H9 (cell line): ENCODE data around the gene CYB5R3. TPM values are rescaled to one million over a fixed set of nuclear protein-coding genes. Genes with fewer than 3 reads are reported as not detected.

ENCODE experiments used
- DNase-seq: peaks from one replicate; pipeline ENCODE4 v3.0.0-alpha.2; 2017
- H2AFZ ChIP-seq: one replicate; pipeline ENCODE4 v1.6.1; 2013; ENCODE audit warnings: mild to moderate bottlenecking, low read length, control low read depth, moderate library complexity
- H2AK5ac ChIP-seq: 2 replicates; pipeline ENCODE4 v1.6.1; 2013; ENCODE audit warnings: low read length, control low read depth, mixed read lengths; ENCODE audit not compliant: insufficient read length
- H2BK120ac ChIP-seq: one replicate; pipeline ENCODE4 v1.6.1; 2013; ENCODE audit warnings: low read depth, mild to moderate bottlenecking, low read length, control low read depth, inconsistent platforms; ENCODE audit not compliant: poor library complexity, severe bottlenecking
- H2BK12ac ChIP-seq: 2 replicates; pipeline ENCODE4 v1.6.1; 2013; ENCODE audit warnings: low read length, control low read depth, mixed read lengths, low read depth; ENCODE audit not compliant: insufficient read length
- H2BK15ac ChIP-seq: 2 replicates; pipeline ENCODE4 v1.6.1; 2013; ENCODE audit warnings: low read depth, low read length, control low read depth
- H2BK20ac ChIP-seq: one replicate; pipeline ENCODE4 v1.6.1; 2013; ENCODE audit warnings: low read depth, mild to moderate bottlenecking, low read length, control low read depth, inconsistent platforms; ENCODE audit not compliant: poor library complexity, severe bottlenecking
- H2BK5ac ChIP-seq: 2 replicates; pipeline ENCODE4 v1.6.1; 2013; ENCODE audit warnings: low read length, control low read depth, mixed read lengths; ENCODE audit not compliant: insufficient read length
- H3K14ac ChIP-seq: 2 replicates; pipeline ENCODE4 v1.6.1; 2013; ENCODE audit warnings: low read length, control low read depth; ENCODE audit not compliant: insufficient read depth
- H3K18ac ChIP-seq: 2 replicates; pipeline ENCODE4 v1.6.1; 2013; ENCODE audit warnings: low read depth, mild to moderate bottlenecking, mixed read lengths, low read length, control low read depth; ENCODE audit not compliant: insufficient read length
- H3K23ac ChIP-seq: 2 replicates; pipeline ENCODE4 v1.6.1; 2013; ENCODE audit warnings: low read length, control low read depth, mixed read lengths, low read depth; ENCODE audit not compliant: insufficient read length
- H3K23me2 ChIP-seq: 2 replicates; pipeline ENCODE4 v1.6.1; 2013; ENCODE audit warnings: low read depth, mild to moderate bottlenecking, mixed read lengths, low read length, control low read depth; ENCODE audit not compliant: insufficient read length, poor library complexity, severe bottlenecking
- H3K27ac ChIP-seq: 2 replicates; pipeline ENCODE4 v1.5.1; 2013; ENCODE audit warnings: low read length, control low read depth, mixed read lengths, low read depth; ENCODE audit not compliant: insufficient read length
- H3K27me3 ChIP-seq: 2 replicates; pipeline ENCODE4 v1.6.1; 2013; ENCODE audit warnings: low read length, control low read depth, inconsistent platforms; ENCODE audit not compliant: insufficient read depth
- H3K4ac ChIP-seq: 2 replicates; pipeline ENCODE4 v1.6.1; 2013; ENCODE audit warnings: low read depth, mild to moderate bottlenecking, control low read depth, inconsistent platforms, low read length, moderate library complexity
- H3K4me1 ChIP-seq: 2 replicates; pipeline ENCODE4 v1.6.1; 2013; ENCODE audit warnings: low read length, control low read depth, inconsistent platforms; ENCODE audit not compliant: insufficient read depth
- H3K4me2 ChIP-seq: 2 replicates; pipeline ENCODE4 v1.6.1; 2013; ENCODE audit warnings: low read length, control low read depth, mixed read lengths; ENCODE audit not compliant: insufficient read length, insufficient read depth
- H3K56ac ChIP-seq: 2 replicates; pipeline ENCODE4 v1.6.1; 2013; ENCODE audit warnings: low read depth, mild to moderate bottlenecking, mixed read lengths, low read length, control low read depth; ENCODE audit not compliant: insufficient read length
- H3K79me1 ChIP-seq: 2 replicates; pipeline ENCODE4 v1.6.1; 2013; ENCODE audit warnings: low read depth, mild to moderate bottlenecking, moderate library complexity, low read length, control low read depth, inconsistent platforms; ENCODE audit not compliant: insufficient read depth, poor library complexity, severe bottlenecking
- H3K79me2 ChIP-seq: 2 replicates; pipeline ENCODE4 v1.6.1; 2013; ENCODE audit warnings: low read length, control low read depth, inconsistent platforms; ENCODE audit not compliant: insufficient read depth
- H3K9ac ChIP-seq: 2 replicates; pipeline ENCODE4 v1.6.1; 2013; ENCODE audit warnings: low read length, control low read depth, mixed read lengths; ENCODE audit not compliant: insufficient read length; ENCODE audit errors: extremely low read depth
- H3K9me3 ChIP-seq: one replicate; pipeline ENCODE4 v1.6.1; 2013; ENCODE audit warnings: low read depth, low read length, inconsistent platforms; ENCODE audit not compliant: control insufficient read depth
- H3T11ph ChIP-seq: one replicate; pipeline ENCODE4 v1.6.1; 2013; ENCODE audit warnings: mild to moderate bottlenecking, low read length, control low read depth, inconsistent platforms
- H4K20me1 ChIP-seq: one replicate; pipeline ENCODE4 v1.6.1; 2013; ENCODE audit not compliant: control insufficient read depth, insufficient read length, insufficient read depth
- H4K5ac ChIP-seq: 2 replicates; pipeline ENCODE4 v1.6.1; 2013; ENCODE audit warnings: low read depth, mild to moderate bottlenecking, mixed read lengths, low read length, control low read depth; ENCODE audit not compliant: insufficient read length
- H4K8ac ChIP-seq: replicated peaks from 2 replicates; pipeline ENCODE4 v1.6.1; 2013; ENCODE audit warnings: low read length, control low read depth, mixed read lengths, low read depth; ENCODE audit not compliant: insufficient read length
- H4K91ac ChIP-seq: 2 replicates; pipeline ENCODE4 v1.6.1; 2013; ENCODE audit warnings: low read depth, mild to moderate bottlenecking, moderate library complexity, mixed read lengths, low read length, control low read depth; ENCODE audit not compliant: insufficient read length
- H3K27ac Mint-ChIP-seq, 3 experiments: 2 replicates in 2 of 3; 3 replicates in 1 of 3; pipeline ENCODE4 v1.8.0; 2020 to 2021; ENCODE audit warnings: mixed read lengths in 3 of 3, mild to moderate bottlenecking in 1 of 3, moderate library complexity in 1 of 3
- H3K27me3 Mint-ChIP-seq: 2 replicates; pipeline ENCODE4 v1.8.0; 2021; ENCODE audit warnings: low read depth, mild to moderate bottlenecking, moderate library complexity, mixed read lengths
- H3K36me3 Mint-ChIP-seq, 3 experiments: 2 replicates in 2 of 3; 3 replicates in 1 of 3; pipeline ENCODE4 v1.8.0; 2020 to 2021; ENCODE audit warnings: low read depth in 3 of 3, mixed read lengths in 3 of 3; ENCODE audit not compliant: insufficient read depth in 1 of 3
- H3K4me1 Mint-ChIP-seq, 2 experiments: 2 replicates each; pipeline ENCODE4 v1.8.0; 2020; ENCODE audit warnings: mixed read lengths in 2 of 2
- H3K4me3 Mint-ChIP-seq, 2 experiments: 2 replicates in 1 of 2; 3 replicates in 1 of 2; pipeline ENCODE4 v1.8.0; 2020 to 2021; ENCODE audit warnings: mild to moderate bottlenecking in 2 of 2, mixed read lengths in 2 of 2, moderate library complexity in 1 of 2
- H3K9me3 Mint-ChIP-seq, 2 experiments: 2 replicates in 1 of 2; 3 replicates in 1 of 2; pipeline ENCODE4 v1.8.0; 2020; ENCODE audit warnings: mild to moderate bottlenecking in 2 of 2, mixed read lengths in 2 of 2, moderate library complexity in 1 of 2
- WGBS: extraction: QIAGEN DNeasy Blood & Tissue Kit; methylation state at CpG from one replicate; pipeline ENCODE4 v1.1.7; 2013; ENCODE audit warnings: missing lambda C conversion rate, low lambda C conversion rate, mixed read lengths; ENCODE audit not compliant: insufficient read length; ENCODE audit errors: extremely low coverage; 5-methylcytosine and 5-hydroxymethylcytosine counted together
- total RNA-seq: library from RNA; stranded (reverse); gene quantifications from 2 replicates; pipeline ENCODE4 v1.2.1, GENCODE V29; 2021
- TF ChIP-seq, protein P1 (sequence below): fragments of 200-600 bp; sonication (generic); conservative IDR thresholded peaks from 3 replicates; pipeline ENCODE4 v1.8.0; 2021; ENCODE audit warnings: antibody characterized with exemption, mild to moderate bottlenecking

The CYB5R3 gene
- total RNA-seq, 1 experiment from 2014 or later: 97.4 TPM

DNA sequence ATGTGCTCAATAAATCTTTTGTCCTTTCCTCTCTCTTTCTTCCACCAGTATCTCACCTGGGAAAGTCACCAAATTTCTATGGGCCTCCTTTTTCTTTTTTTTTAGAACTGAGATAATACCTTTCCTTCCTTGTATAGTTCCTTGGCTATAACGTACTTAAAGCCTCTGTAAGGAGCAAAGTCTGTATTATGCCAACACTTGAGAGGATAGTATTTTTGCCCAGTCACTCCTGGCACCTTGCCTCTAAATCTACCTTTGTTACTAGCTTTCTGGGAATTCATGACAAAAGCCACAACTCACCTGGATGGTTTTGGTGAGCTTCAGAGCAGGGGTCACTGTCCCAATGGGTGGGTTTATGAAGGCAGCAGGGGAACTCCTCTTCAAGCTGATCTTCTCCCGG, 46.7 kb downstream of the CYB5R3 start:
- H3K9me3 ChIP-seq: no peaks in the 10 kb centered on the region
- Mint-ChIP-seq H3K27ac (no peak overlapping the region), H3K36me3 (peaks cover 45 to 87% (median 79%) of the 10 kb centered on the region in 3 experiments), H3K9me3 (peaks cover 0 to 8% of the 10 kb centered on the region in 2 experiments; a peak in 1 of 5 replicates), H3K27me3 (no peaks in the 10 kb centered on the region), H3K4me1 (peaks cover 0 to 4% of the 10 kb centered on the region in 2 experiments; a peak in 1 of 4 replicates), H3K4me3 (no peak overlapping the region)
- H2BK5ac ChIP-seq: no peak overlapping the region
- peaks cover 18% of the 10 kb centered on the region for H3K79me1 ChIP-seq
- no peak overlapping the region for H3K4me2 ChIP-seq
- no peak overlapping the region for H2BK12ac ChIP-seq
- H3K79me2 ChIP-seq: peaks cover 20% of the 10 kb centered on the region; the same call in 1 of the 2 replicates
- no peak overlapping the region for H3K23ac ChIP-seq
- no peak for DNase-seq
- no peak overlapping the region for H2BK20ac ChIP-seq
- no CpG with 5 or more reads among the region's 2 CpGs for WGBS
- no peak overlapping the region for H4K8ac ChIP-seq
- H4K5ac ChIP-seq: no peak overlapping the region
- TF ChIP-seq, protein P1, sequence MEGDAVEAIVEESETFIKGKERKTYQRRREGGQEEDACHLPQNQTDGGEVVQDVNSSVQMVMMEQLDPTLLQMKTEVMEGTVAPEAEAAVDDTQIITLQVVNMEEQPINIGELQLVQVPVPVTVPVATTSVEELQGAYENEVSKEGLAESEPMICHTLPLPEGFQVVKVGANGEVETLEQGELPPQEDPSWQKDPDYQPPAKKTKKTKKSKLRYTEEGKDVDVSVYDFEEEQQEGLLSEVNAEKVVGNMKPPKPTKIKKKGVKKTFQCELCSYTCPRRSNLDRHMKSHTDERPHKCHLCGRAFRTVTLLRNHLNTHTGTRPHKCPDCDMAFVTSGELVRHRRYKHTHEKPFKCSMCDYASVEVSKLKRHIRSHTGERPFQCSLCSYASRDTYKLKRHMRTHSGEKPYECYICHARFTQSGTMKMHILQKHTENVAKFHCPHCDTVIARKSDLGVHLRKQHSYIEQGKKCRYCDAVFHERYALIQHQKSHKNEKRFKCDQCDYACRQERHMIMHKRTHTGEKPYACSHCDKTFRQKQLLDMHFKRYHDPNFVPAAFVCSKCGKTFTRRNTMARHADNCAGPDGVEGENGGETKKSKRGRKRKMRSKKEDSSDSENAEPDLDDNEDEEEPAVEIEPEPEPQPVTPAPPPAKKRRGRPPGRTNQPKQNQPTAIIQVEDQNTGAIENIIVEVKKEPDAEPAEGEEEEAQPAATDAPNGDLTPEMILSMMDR: no peak
- no peak overlapping the region for H3K56ac ChIP-seq
- H3K27ac ChIP-seq: no peak overlapping the region
- H3K14ac ChIP-seq: no peak overlapping the region
- no peaks in the 10 kb centered on the region for H3K27me3 ChIP-seq
- no peak overlapping the region for H2BK120ac ChIP-seq
- no peak overlapping the region for H4K91ac ChIP-seq
- no peak overlapping the region for H3K4ac ChIP-seq
- H3K23me2 ChIP-seq: no peaks in the 10 kb centered on the region
- H2BK15ac ChIP-seq: no peak overlapping the region
- H4K20me1 ChIP-seq: no peaks in the 10 kb centered on the region
- no peak overlapping the region for H3T11ph ChIP-seq
- no peaks in the 10 kb centered on the region for H3K4me1 ChIP-seq
- no peak overlapping the region for H2AK5ac ChIP-seq
- H3K18ac ChIP-seq: no peak overlapping the region
- no peak overlapping the region for H2AFZ ChIP-seq
- H3K9ac ChIP-seq: no peak overlapping the region
